ENCODE results near the gene CD7. TPM values are rescaled to one million over a fixed set of nuclear protein-coding genes. Genes with fewer than 3 reads are reported as not detected.

CD7 gene
- total and polyA plus RNA-seq, 9 of the 15 experiments (the other 6 are each of a cell fraction or from before 2014, with no cell fraction given): 0.21 to 0.35 TPM; not detected in 7

DNA sequence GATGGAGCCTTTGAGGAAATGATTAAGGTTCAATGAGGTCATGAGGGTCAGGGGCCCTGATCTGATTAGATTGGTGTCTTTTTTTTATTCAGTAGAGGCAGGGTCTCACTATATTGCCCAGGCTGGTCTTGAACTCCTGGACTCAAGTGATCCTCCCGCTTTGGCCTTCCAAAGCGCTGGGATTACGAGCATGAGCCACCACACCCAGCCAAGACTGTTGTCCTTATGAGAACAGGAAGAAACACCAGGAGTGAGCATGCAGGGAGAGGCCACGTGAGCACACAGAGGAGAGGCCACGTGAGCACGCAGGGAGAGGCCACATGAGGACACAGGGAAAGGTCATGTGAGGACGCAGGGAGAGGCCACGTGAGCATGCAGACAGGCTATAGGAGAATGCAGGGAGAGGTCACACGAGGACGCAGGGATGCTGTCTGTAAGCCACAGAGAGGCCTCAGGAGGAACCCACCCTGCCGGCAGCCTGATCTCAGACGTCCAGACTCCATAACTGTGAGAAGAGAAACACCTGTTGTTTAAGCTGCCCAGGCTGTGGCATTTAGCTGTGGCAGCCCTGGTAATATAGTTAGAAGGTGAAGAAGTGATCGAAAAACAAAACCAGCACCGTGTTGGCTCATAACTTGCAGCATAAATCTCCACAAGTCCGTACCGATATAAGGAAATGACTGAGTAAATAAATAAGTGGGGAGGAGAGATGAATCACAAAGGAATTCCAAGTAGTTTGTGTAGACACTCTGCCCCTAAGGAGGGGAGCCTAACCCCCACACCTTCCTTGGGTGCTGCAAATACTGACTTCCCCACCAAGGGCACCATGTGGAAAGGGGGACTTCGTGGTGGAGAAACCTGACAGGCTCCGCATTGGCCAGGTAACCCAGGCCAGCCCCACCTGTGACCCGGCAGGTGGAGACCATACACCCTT lies 29.3 kb downstream of the CD7 start (continued):
- TF ChIP-seq, protein P1, sequence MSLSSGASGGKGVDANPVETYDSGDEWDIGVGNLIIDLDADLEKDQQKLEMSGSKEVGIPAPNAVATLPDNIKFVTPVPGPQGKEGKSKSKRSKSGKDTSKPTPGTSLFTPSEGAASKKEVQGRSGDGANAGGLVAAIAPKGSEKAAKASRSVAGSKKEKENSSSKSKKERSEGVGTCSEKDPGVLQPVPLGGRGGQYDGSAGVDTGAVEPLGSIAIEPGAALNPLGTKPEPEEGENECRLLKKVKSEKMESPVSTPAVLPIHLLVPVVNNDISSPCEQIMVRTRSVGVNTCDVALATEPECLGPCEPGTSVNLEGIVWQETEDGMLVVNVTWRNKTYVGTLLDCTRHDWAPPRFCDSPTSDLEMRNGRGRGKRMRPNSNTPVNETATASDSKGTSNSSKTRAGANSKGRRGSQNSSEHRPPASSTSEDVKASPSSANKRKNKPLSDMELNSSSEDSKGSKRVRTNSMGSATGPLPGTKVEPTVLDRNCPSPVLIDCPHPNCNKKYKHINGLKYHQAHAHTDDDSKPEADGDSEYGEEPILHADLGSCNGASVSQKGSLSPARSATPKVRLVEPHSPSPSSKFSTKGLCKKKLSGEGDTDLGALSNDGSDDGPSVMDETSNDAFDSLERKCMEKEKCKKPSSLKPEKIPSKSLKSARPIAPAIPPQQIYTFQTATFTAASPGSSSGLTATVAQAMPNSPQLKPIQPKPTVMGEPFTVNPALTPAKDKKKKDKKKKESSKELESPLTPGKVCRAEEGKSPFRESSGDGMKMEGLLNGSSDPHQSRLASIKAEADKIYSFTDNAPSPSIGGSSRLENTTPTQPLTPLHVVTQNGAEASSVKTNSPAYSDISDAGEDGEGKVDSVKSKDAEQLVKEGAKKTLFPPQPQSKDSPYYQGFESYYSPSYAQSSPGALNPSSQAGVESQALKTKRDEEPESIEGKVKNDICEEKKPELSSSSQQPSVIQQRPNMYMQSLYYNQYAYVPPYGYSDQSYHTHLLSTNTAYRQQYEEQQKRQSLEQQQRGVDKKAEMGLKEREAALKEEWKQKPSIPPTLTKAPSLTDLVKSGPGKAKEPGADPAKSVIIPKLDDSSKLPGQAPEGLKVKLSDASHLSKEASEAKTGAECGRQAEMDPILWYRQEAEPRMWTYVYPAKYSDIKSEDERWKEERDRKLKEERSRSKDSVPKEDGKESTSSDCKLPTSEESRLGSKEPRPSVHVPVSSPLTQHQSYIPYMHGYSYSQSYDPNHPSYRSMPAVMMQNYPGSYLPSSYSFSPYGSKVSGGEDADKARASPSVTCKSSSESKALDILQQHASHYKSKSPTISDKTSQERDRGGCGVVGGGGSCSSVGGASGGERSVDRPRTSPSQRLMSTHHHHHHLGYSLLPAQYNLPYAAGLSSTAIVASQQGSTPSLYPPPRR (CRISPR knock-in tag; IDR thresholded peaks at IDR 0.05; ENCODE audit: borderline replicate concordance): no peak
- TF ChIP-seq MAFF (IDR thresholded peaks at IDR 0.05; ENCODE audit: low read length): no peak
- no peak for TF ChIP-seq KLF13 (tag; IDR thresholded peaks at IDR 0.05; ENCODE audit: borderline replicate concordance, low read depth)
- TF ChIP-seq SMARCB1 (IDR thresholded peaks at IDR 0.05; ENCODE audit: insufficient read length, low read depth): no peak
- no peak for TF ChIP-seq XRCC3 (IDR thresholded peaks at IDR 0.05)
- peak; percentile 99 for TF ChIP-seq LEF1 (IDR thresholded peaks at IDR 0.05)
- TF ChIP-seq KLF16 (IDR thresholded peaks at IDR 0.05): no peak
- no peak for TF ChIP-seq FOXM1 (IDR thresholded peaks at IDR 0.05; ENCODE audit: low read depth)
- TF ChIP-seq FOXM1 (CRISPR knock-in tag; IDR thresholded peaks at IDR 0.05; ENCODE audit: low read depth): peak; percentile 48; the same call in 1 of the 2 replicates
- no peak for TF ChIP-seq POLR2AphosphoS2 (IDR thresholded peaks at IDR 0.05; ENCODE audit: low read length)
- no peak; the same call in 1 of the 2 replicates for TF ChIP-seq ZNF165 (CRISPR knock-in tag; IDR thresholded peaks at IDR 0.05; ENCODE audit: borderline replicate concordance)
- TF ChIP-seq PTRF (tag; IDR thresholded peaks at IDR 0.05): no peak; the same call in 1 of the 2 replicates
- TF ChIP-seq PHB (CRISPR knock-in tag; IDR thresholded peaks at IDR 0.05): no peak
- TF ChIP-seq SMAD4 (CRISPR knock-in tag; conservative IDR thresholded peaks at IDR 0.05): peak; percentile 97
- TF ChIP-seq, protein P2, sequence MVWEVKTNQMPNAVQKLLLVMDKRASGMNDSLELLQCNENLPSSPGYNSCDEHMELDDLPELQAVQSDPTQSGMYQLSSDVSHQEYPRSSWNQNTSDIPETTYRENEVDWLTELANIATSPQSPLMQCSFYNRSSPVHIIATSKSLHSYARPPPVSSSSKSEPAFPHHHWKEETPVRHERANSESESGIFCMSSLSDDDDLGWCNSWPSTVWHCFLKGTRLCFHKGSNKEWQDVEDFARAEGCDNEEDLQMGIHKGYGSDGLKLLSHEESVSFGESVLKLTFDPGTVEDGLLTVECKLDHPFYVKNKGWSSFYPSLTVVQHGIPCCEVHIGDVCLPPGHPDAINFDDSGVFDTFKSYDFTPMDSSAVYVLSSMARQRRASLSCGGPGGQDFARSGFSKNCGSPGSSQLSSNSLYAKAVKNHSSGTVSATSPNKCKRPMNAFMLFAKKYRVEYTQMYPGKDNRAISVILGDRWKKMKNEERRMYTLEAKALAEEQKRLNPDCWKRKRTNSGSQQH (CRISPR knock-in tag; IDR thresholded peaks at IDR 0.05): no peak
- peak; percentile 49; the same call in 1 of the 2 replicates for TF ChIP-seq LCOR (CRISPR knock-in tag; IDR thresholded peaks at IDR 0.05)
- TF ChIP-seq, protein P3, sequence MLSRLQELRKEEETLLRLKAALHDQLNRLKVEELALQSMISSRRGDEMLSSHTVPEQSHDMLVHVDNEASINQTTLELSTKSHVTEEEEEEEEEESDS (CRISPR knock-in tag; IDR thresholded peaks at IDR 0.05): no peak

Measured in K562 (cell line).